ENCODE data around the gene PDLIM1.
"Not testable (repeated sequence)": the region's sequence is repeated elsewhere in the genome, so short reads cannot be mapped to it uniquely, and the experiment has no call there.

Gene PDLIM1

DNA sequence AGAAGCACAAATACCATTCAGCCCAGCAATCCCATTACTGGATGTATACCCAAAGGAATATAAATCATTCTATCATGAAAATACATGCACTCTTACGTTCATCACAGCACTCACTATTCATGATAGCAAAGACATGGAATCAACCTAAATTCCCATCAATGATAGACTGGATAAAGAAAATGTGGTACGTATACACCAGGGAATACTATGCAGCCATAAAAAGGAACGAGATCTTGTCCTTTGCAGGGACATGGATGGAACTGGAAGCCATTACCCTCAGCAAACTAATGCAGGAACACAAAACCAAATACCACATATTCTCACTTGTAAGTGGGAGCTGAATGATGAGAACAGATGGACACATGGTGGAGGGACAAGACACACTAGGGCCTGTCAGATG lies 50.7 kb downstream of the PDLIM1 start:
- DNase-seq (ENCODE audit: low read depth), result not testable (repeated sequence)

GRCh38 chr10:95237376-95238170 lies 53.2 kb downstream of the PDLIM1 start:
- no peak for DNase-seq (ENCODE audit: low read depth)

DNA sequence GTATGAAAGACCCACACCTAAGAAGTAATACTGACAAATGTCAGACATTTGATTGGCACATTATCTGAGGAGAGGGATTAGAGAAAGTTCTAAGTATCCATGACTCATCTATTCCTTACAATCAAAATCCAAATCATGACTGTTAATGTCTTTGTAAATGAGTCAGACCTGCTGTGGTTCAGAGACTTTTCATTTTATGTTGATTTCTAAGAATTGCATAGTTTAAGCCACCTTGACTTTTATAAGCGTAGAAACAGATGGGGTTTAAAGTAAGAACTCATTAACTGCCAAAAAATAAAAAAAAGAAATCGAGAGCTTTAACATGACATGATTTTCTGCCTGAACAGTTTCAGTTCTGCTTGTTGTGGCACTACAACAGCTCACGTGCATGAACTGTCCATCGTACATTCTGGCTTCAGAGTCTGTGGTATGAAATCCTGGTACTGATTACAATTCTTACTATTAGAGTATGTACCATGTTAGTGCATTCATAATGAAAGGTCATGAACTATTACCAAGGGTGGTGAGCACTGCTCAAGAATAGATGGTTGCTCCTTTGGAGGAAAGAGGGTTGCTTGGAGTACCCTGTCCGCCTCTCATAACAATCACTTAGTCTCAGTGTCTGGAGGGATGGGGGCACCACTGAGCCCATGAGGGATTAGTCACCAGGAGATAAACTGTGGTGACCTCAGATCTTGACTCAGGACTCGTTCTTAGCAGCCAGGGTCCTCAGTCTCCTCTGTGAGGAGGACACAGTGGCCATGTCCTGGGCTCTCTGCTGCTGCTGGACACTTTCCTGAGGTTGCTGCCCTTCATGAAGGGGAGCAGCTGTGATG lies 54.5 kb downstream of the PDLIM1 start:
- DNase-seq (ENCODE audit: low read depth), result no peak

DNA sequence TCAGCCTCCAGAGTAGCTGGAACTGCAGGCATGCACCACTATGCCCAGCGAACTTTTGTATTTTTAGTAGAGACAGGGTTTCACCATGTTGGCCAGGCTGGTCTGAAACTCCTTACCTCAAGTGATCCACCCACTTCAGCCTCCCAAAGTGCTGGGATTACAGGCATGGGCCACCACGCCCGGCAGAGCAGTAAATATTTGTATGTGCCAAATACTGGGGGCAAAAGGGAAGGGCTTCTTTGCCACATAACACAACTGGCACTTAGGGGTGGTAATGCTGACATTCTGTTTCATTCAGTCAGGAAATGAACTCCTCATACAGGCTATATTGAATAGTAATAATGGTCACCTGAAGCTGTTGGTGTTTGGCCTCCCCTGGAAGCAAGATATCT lies 55.1 kb downstream of the PDLIM1 start:
- DNase-seq (ENCODE audit: low read depth), result no peak

- no peak for DNase-seq (ENCODE audit: low read depth)
Observed at GRCh38 chr10:95234951-95235350, 55.9 kb downstream of the PDLIM1 start.

DNA sequence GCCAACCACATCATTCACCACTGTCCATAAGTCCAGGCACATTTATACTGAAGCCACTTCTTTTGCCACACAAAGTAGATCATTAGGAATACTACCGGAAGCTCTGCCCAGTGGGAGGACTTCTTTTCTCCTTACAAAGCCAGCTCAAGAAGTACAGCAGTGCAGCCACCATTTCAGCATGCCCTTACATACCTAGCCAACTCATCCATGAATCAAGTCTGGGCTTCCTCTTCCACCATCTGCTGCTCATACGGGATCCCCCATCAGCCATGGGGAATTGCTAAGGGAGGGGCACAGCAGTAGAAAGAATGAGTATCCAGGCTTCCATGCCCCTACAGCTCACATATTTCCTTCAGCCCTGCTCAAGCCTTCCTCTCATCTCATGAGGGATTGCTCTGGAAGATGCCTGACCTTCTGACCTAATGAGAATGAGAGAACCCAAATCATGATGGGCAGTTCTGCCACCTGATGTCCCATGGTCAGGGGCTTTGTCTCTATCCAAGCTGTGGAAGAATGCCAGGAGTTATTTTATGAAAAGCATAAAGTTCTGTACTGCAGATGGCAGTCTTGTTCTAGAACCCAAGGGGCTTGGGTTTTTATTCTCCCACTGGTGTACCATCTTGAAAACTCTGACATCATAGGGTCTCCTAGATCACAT lies 57.3 kb downstream of the PDLIM1 start:
- no peak for DNase-seq (ENCODE audit: low read depth)

DNA sequence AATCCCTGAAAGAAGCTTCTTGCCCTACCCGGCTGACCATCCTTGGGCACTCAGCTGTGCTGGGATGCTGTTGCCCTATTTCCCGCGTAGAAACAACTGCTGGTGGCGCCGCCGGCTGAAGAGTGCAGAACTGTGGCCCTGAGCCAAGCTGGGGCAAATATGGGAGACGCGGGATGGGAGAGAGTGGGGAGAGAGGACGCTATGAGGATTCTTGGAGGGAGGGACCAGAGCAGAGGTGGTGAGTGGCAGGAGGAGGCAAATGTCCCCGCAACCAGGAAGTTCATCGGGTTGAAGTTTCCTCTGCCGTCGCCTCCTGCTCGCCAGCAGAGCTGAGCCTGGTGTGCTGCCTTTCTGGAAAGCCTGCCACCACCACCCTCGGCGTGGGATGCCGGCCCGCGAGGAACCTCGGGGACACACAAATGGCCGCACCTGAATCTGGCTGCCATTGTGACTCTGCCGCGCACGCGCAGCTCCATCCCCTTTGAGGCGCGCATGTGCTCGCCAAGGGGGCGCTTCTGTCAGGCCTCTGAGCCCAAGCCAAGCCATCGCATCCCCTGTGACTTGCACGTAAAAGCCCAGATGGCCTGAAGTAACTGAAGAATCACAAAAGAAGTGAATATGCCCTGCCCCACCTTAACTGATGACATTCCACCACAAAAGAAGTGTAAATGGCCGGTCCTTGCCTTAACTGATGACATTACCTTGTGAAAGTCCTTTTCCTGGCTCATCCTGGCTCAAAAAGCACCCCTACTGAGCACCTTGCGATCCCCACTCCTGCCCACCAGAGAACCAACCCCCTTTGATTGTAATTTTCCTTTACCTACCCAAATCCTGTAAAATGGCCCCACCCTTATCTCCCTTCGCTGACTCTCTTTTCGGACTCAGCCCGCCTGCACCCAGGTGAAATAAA lies 59.9 kb downstream of the PDLIM1 start:
- DNase-seq (ENCODE audit: low read depth), result peak; percentile 22

DNA sequence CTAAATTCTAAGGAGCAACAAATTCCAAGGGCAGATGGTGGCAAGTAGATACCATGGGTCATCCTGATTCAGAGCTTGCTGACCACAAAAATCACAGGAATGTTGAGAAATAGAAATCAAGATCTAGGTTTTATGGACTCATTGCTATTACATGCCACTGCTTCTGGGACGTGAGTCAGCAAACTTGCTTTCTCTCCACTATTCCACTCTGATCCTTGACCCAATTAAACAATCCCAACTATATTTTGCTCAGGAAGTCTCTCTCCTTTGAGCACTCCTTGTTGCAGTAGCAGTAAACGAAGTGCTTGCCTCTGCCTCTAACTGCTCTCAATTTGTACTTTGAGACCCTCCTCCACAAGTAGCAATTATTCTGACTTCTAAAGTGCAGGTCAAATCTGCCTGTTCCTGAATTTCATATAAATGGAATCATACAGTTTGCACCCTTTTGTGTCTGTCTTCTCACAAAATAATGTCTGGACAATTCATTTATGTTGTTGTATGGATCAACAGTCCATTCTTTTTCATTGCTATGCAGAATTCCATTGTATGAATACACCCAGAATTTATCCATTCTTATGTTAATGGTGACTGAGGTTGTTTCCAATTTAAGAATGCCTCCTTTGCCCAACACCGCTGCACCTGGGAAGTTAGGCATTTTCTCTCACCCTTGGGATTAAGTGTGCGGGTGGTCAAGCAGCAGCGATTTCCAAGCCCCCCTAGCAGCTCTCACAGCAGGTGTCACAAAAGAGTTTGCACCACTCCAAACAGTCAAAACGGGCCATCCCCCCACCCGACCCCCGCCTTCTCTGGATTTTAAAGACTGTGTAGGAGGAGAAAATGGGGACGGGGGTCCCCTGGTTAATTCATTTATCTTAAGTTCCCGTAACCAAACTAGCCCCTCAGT lies 60.8 kb downstream of the PDLIM1 start:
- no peak for DNase-seq (ENCODE audit: low read depth)

GRCh38 chr10:95228934-95229723 lies 61.7 kb downstream of the PDLIM1 start:
- not testable (repeated sequence) for DNase-seq (ENCODE audit: low read depth)

- no peak for DNase-seq (ENCODE audit: low read depth)
Observed at GRCh38 chr10:95225136-95225535, 65.7 kb downstream of the PDLIM1 start.

GRCh38 chr10:95221124-95221523 lies 69.7 kb downstream of the PDLIM1 start:
- no peak for DNase-seq (ENCODE audit: low read depth)

- no peak for DNase-seq (ENCODE audit: low read depth)
Observed at GRCh38 chr10:95220539-95220938, 70.3 kb downstream of the PDLIM1 start.

- DNase-seq (ENCODE audit: low read depth), result no peak
Observed at GRCh38 chr10:95217476-95217875, 73.3 kb downstream of the PDLIM1 start.

DNA sequence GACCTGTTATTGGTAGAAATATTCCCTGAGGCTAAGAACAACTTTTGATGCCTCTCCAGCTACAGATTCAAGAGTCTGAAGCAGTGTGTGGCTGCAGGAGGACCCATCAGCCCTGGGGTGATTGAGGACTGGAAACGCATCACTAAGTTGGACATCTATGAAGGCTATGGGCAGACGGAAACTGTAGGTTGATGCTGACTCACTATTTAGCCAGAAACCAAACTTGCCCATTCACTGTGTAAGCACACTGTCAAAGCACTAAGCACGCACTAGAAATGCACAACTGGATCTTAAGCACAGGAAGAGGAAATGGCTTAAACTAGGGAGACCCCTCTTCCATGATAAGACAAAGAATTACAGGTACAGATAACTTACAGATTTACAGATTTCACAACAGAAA lies 76.0 kb downstream of the PDLIM1 start:
- DNase-seq (ENCODE audit: low read depth), result no peak

DNA sequence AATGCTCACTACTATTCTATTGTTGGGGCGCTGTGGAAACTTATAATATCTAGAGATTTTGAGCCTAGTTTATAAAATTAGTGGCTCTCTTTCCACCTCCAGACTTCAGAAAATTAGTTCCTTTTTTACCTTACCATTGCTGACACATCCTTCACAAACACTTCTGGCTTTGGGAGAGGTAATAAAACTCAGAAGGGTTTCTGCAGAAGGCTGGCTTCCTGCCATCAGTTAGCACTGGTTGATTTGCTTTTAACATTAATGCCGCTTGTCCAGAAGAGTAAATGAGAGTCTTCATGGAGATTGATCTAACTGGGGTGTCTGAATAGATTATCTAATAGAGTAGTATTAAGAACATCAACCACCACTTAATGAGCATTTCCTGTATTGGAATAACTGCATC lies 76.4 kb downstream of the PDLIM1 start:
- DNase-seq (ENCODE audit: low read depth), result no peak

DNA sequence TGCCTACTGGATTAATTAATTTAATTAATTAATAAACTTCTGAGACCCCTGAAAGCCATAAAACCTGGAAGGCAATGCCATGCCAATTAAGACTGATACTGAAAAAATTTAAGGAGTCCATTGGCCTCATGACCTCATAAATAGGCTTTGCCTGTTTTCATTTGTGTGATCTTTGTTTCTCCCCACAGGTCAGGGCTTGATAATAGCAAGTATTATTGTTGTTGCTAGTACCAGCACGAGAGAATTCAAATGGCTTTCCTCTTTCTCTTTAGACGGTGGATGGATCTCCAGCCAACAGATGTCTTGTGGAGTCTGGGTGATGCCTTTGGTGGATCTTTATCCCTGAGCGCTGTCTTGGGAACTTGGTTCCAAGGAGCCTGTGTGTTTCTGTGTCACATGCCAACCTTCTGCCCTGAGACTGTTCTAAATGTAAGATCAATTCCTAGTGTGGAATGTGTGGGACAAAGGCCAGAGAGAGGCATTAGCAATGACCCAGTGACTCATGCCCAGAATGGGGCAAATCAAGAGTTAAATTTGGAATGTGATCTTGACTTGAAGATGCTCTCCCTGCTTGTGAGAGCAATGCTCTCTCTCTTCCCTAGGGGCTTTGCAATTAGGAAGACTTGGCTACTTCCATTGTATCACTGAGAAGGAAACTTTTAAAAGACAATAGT lies 79.1 kb downstream of the PDLIM1 start:
- no peak for DNase-seq (ENCODE audit: low read depth)

GRCh38 chr10:95209509-95210127 lies 81.2 kb downstream of the PDLIM1 start:
- DNase-seq (ENCODE audit: low read depth), result no peak

DNA sequence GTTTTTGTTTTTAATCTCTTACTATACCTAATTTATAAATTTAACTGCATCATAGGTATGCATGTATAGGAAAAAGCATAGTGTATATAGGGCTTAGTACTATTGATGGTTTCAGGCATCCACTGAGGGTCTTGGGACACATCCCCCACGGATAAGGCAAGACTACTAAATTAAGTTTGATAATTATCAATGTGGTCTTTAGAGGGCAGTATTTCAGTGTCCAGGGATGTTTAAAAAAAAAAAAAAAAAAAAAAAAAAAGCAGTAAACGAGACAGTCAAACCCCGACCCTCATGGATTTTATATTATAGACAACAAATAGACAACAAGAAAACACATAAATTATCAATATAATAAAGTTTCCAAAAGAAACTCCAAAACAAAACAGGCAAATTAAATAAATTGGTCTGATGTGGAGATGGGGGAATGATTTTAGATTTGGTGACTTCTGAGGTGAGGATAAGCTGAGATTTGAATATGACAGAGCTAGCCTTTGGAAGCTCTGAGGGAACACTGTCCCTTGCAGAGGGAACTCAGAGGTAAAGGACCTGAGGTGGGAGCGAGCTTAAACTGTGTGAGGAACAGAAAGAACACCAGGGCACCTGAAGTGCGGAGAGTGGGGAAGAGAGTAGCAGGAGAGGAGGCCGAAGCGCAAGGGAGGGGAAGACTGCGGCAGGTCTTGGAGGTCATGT lies 82.0 kb downstream of the PDLIM1 start:
- DNase-seq (ENCODE audit: low read depth), result no peak
